Esophagus squamous epithelium (tissue), 5 donors: ENCODE results near the gene IFT20. TPM values are rescaled to one million over a fixed set of nuclear protein-coding genes. Genes with fewer than 3 reads are reported as not detected.
A peak's percentile ranks its signal among the peaks of the same experiment; 100 is the strongest.

Source experiments
- DNase-seq: peaks from one replicate; lab custom pipeline; 2025; lab: John Stamatoyannopoulos, UW
- H3K27ac ChIP-seq, 4 donors: fragments of 200-600 bp; sonication (generic); one replicate each; pipeline ENCODE4 v1.5.1; 2016 to 2019; ENCODE audit warnings: mild to moderate bottlenecking in 1 of 4
- H3K27me3 ChIP-seq, 4 donors: fragments of 200-600 bp; sonication (generic); 1 replicate in 3 of 4; 2 replicates in 1 of 4; pipeline versions ENCODE4 v1.5.1 to v1.6.0; 2017 to 2021; ENCODE audit warnings: antibody characterized with exemption in 1 of 4
- H3K36me3 ChIP-seq, 3 donors: fragments of 200-600 bp; sonication (generic); one replicate each; pipeline ENCODE4 v1.5.1; 2016 to 2019
- H3K4me1 ChIP-seq, 3 donors: fragments of 200-600 bp; sonication (generic); one replicate each; pipeline ENCODE4 v1.5.1; 2017 to 2019
- H3K4me3 ChIP-seq, 4 donors: fragments of 200-600 bp; sonication (generic); 1 replicate in 3 of 4; 2 replicates in 1 of 4; pipeline ENCODE4 v1.5.1; 2016 to 2019; ENCODE audit warnings: mild to moderate bottlenecking in 2 of 4, moderate library complexity in 1 of 4
- H3K9me3 ChIP-seq, 3 donors: fragments of 200-600 bp; sonication (generic); one replicate each; pipeline ENCODE4 v1.5.1; 2016 to 2019
- CTCF ChIP-seq, 6 experiments: fragments of 450-650 bp in 4 of 6; fragments of 200-600 bp in 2 of 6; sonication (generic) in 2 of 6; IDR thresholded peaks; one replicate each; pipeline ENCODE4 v1.5.1; 2016 to 2019; ENCODE audit warnings: antibody characterized with exemption in 6 of 6, mild to moderate bottlenecking in 4 of 6, moderate library complexity in 4 of 6
- POLR2A ChIP-seq, 4 donors: fragments of 450-650 bp; IDR thresholded peaks; one replicate each; pipeline ENCODE4 v1.6.1; 2017; ENCODE audit warnings: antibody characterized with exemption in 4 of 4, mild to moderate bottlenecking in 4 of 4, moderate library complexity in 3 of 4
- WGBS, 2 donors: methylation state at CpG; one replicate each; pipeline ENCODE4 v1.1.5; 2018; 5-methylcytosine and 5-hydroxymethylcytosine counted together
- intact Hi-C: fragments of 100-400 bp; cut with DNase I; formaldehyde crosslinking; loops from one replicate; pipeline ENCODE4 v1.15.0; 2022
- total RNA-seq, 4 donors: library from RNA; depleted of rRNA; stranded (reverse); fragments of >200 nt; gene quantifications; one replicate each; pipeline ENCODE4 v1.1.0, GENCODE V29; 2016
- donor health status: DM: yes; HTN: yes; CAD: no.

IFT20 gene
- total RNA-seq, 4 donors from 2014 or later, result 8.5 to 31.5 (median 17.1) TPM

- DNase-seq, result no peak
- Histone ChIP-seq H3K9me3 (no peaks in the 10 kb centered on the region), H3K27ac (peak overlapping the region; percentile 97 to 99 (median 98)), H3K36me3 (peaks cover 11 to 29% (median 19%) of the 10 kb centered on the region in 3 donors), H3K4me1 (peaks cover 27 to 66% (median 42%) of the 10 kb centered on the region in 3 donors), H3K4me3 (peak overlapping the region; percentile 77 to 96 (median 90)), H3K27me3 (no peaks in the 10 kb centered on the region)
- intact Hi-C loops, result no loop called here
- TF ChIP-seq POLR2A (IDR thresholded peaks at IDR 0.05) (peak in 1 of 4 donors; percentile 6), CTCF (IDR thresholded peaks at IDR 0.05) (no peak)
- WGBS, 2 donors, result 7 to 8% methylated on average over 10 to 29 of the region's 29 CpGs
Measured at GRCh38 chr17:28335959-28336871, 943 bp upstream of the IFT20 start.

DNA sequence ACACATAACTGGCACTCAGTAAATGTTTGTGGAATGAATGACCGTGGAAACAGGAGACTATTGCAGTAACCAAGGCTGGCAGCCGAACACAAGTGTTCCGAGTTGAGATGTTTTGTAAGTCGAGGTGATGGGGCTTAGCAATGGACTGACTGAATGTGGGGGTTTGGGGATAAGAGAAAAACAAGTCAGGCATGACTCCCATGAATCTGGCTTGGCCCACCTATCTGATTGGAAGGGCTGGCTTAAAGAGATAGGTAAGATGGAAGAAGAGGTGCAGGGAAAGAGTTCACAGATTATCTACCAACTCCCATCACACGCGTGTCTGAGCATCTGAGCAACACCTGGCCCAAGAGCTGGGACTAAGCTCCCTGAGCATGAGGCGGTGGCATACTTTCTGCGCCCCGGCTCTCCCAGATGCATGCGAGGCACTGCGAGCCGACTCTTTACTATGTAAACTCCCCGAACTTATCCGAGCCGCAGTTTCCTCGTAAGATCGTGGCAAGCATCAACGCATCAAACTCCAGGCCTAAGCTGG is 539 bp downstream of the IFT20 start:
- H3K27me3 ChIP-seq, result no peaks in the 10 kb centered on the region
- H3K9me3 ChIP-seq, result no peaks in the 10 kb centered on the region
- intact Hi-C loops, result no loop called here
- H3K4me1 ChIP-seq, result peaks cover 27 to 58% (median 42%) of the 10 kb centered on the region in 3 donors
- H3K36me3 ChIP-seq, result peaks cover 0 to 29% (median 7%) of the 10 kb centered on the region in 3 donors
- DNase-seq, result no peak
- peak overlapping the region; percentile 77 to 96 (median 90) for H3K4me3 ChIP-seq
- 10 to 15% methylated on average over 12 to 16 of the region's 18 CpGs for WGBS, 2 donors
- H3K27ac ChIP-seq, result peak overlapping the region; percentile 97 to 99 (median 98)
- TF ChIP-seq CTCF (IDR thresholded peaks at IDR 0.05) (no peak), POLR2A (IDR thresholded peaks at IDR 0.05) (no peak)

DNA sequence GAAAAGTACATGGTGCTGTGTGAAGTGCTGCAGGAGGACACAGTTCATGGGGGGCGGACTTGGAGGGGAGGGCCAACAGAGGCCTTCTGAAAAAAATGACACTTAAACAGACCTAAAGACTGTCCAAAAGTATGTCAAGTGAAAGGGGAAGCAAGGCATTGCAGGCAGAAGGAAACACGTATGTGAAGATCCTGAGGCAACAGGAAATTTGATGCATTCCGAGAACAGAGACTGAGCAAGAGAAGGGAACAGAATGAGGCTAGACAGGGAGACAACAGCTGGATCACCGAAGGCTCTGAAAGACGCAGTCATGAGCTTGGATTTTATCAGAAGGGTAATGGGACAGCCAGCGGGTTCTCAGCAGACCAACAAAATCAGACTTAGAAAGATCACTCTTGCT is 1.1 kb downstream of the IFT20 start:
- Histone ChIP-seq H3K36me3 (peaks cover 4 to 32% (median 7%) of the 10 kb centered on the region in 3 donors), H3K27me3 (no peaks in the 10 kb centered on the region), H3K4me1 (peaks cover 27 to 52% (median 38%) of the 10 kb centered on the region in 3 donors), H3K9me3 (no peaks in the 10 kb centered on the region), H3K4me3 (peak overlapping the region in 3 of 4 donors; percentile 77 to 96 (median 91)), H3K27ac (peak overlapping the region in 2 of 4 donors; percentile 99)
- intact Hi-C loops, result no loop called here
- DNase-seq, result no peak
- 45 to 70% methylated on average over 6 of the region's 6 CpGs for WGBS, 2 donors
- no peak for TF ChIP-seq CTCF (IDR thresholded peaks at IDR 0.05)
- TF ChIP-seq POLR2A (IDR thresholded peaks at IDR 0.05), result no peak

DNA sequence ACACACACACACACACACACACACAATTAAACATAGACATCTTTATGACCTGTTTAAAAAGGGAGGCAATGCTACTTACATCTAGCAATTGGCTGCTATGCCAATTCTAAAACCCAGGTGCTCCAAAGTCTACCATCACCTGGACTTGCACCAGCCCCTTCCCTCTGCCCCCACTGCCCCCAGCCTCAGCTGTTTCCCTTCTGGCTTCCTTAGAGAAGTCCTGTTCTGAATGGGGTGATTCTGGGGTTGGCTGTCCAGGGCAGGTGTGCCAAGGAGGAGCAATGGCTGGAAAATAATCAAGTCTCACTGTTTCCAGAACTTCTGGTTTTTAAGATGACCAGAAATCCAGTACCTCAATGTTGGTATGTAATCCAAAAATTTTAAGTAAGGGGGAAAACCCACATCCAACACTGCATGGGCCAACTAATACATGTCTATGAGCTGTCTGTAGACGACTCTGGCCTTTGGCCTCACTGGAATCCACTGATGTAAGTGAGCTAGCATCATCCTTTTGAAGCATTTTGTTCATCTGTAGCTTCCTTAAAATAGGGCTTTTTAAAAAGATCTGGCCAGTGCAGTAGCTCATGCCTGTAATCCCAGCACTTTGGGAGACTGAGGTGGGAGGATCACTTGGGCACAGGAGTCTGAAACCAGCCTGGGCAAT is 2.1 kb downstream of the IFT20 start:
- DNase-seq, result no peak
- TF ChIP-seq CTCF (IDR thresholded peaks at IDR 0.05) (no peak), POLR2A (IDR thresholded peaks at IDR 0.05) (no peak)
- no peak overlapping the region for H3K27ac ChIP-seq

More for the DNA sequence above, 2.1 kb downstream of the IFT20 start:
- WGBS, 2 donors, result 60 to 63% methylated on average over 1 of the region's 1 CpG
- Histone ChIP-seq H3K9me3 (no peaks in the 10 kb centered on the region), H3K4me3 (no peak overlapping the region), H3K4me1 (peaks cover 27 to 42% (median 29%) of the 10 kb centered on the region in 3 donors), H3K36me3 (peaks cover 5 to 41% (median 7%) of the 10 kb centered on the region in 3 donors), H3K27me3 (no peaks in the 10 kb centered on the region)
- intact Hi-C loops, result no loop called here
